HG02610 (cell line): ENCODE data around the gene KCNN1.
A peak's percentile ranks its signal among the peaks of the same experiment; 100 is the strongest.

Experiments used
- ATAC-seq: cut with Tn5 transposase; IDR thresholded peaks from one replicate; pipeline ENCODE4 v1.9.1; 2021; ENCODE audit warnings: mild to moderate bottlenecking, moderate library complexity; ENCODE audit not compliant: unreplicated experiment

The KCNN1 gene

DNA sequence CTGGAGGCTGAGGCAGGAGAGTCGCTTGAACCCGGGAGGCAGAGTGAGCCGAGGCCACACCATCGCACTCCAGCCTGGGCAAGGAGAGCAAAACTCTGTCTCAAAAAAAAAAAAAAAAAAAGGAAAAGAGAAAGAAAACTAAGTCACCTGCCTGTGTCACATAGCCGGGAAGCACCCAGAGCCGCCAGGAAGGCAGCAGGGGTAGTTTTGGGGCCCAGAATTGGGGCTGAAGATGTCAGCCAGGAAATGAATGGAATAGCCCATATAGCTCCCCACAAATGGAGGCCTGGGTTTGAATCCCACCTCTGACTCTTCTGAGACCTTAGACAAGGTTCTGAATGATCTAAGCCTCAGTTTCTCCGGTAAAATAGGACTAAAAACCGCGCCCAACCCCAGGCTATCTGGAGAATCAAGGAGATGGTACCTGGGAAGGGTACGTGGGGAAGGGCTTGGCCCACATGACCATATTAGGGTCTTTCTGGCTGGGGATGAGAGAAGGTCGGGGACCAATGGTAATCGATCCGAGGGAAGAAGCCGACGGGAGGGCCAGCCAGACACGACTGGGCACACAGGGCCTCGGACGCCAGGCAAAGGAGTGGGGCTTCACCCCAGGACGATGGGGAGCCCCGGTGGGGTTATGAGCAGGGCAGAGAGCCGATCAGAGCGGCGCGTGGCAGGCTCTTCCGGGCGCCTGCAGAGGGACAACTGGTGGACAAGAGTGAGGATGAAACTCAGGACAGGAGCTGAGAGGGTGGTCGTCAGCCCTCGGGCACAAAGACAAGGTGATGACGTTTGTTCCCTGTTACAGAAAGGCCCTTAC, 19.7 kb upstream of the KCNN1 start:
- ATAC-seq, result peak; percentile 17

DNA sequence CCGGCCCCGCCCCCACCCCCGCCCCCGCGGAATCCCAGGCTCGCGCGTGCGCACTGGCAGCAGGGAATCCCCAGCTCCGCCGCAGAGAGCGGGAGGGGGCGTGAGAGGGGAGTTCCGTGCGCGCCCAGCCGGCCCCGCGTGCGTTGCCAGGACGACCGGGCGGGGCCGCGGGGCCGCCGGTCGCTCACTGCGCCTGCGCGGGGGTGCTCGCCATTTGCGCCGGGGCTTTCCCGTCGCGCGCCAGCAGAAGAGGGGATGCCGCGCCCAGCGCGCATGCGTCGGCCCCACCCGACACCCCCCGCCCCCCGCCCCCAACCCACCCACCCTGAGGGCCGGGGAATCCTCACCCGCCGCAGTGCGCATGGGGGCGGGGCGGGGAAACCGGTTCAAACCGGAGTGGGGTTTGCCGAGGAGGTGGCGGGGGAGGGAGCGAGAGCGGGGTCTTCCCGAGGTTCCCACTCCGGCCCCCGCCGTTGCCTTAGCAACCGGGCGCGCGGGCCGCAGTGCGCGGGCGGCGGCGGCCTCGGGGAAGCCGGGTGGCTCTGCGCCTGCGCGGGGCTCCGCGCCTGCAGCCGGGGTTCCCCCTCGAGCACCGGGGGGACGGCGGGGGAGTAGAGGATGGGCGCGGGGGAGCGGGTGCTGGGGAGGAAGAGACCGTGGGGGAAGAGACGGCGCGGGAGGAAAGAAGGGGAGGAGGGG, 18.9 kb upstream of the KCNN1 start:
- peak; percentile 38 for ATAC-seq

DNA sequence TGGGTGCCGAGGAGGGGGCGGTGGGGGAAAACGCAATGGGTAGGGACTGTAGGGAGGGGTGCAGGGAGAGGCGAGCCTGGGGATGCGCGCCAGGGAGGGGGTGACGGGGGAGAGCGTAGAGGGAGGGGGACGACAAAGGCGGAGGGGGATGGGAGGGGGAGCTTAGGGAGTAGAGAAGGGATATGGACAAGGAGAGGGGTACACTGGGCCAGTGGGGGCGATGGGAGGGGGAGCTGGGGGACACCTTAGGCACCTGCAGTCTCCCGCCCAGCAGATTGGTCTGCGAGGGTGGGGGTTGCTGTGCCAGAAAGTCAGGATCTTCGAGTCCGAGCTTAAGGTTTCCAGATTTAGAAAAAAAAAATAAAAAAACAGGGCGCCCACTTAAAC, 18.4 kb upstream of the KCNN1 start:
- ATAC-seq, result no peak

DNA sequence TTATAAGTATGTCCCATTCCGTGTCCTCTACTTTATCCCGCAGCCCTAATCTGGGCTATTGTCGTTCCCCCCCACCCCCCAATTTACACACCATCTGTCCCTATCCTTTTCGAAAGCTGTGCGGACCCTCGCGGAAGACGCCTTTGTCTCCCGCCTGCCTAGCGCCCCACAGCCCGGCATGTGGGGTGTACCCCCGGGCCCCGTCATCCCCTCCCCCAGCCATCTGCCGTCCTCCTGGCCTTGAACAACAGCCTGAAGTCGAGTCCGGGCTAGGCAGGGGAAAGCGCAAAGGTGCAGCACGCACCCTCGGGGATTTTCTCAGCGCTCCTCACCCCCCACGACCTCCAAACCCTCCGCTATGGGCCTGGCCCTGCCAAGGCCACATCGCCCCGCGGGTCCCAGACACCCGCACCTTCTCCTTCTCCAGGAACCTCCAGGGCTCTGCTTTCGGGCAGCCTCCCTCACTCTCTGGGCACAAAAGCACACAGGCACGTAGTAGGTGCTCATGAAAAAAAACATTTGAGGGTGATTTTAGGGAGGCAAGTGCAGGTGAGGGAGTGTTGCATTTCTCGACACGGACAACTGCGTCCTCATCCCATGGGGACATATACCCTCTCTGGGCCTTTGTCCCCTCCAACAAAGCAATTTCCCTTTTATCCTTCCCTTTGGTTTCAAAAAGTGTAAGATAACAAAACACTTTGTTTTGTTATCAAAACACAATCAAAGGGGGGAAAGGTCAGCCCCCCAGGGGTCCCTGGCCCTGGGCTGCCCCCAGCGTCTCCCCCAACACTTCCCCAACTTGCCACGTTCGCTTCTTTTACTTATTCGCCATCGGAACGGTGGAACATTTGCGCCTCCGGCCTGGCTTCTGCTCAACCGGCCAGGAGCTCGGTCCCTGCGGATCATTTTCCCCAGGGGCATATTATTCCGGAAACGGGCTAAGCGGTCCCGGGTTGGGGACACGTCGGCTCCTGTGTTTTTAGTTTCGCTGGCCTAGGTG, 17.7 kb upstream of the KCNN1 start:
- no peak for ATAC-seq

DNA sequence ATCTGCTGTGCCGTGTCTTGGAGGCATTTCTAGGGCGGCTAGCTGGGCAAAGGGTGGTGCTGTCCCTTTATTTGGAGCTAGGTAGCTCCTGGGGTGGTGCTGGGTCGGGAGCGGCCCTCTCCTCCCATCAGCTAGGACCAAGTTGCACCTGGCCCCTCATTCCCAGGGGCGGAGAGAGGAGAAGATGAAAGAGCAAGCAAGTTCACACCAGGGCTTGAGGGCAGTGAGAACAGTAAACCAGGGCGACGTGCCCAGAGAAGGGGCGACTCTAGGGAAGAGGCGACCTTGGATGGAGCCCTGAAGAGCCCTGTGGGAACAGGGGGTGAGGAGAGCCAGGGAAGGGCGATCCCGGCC, 17.0 kb upstream of the KCNN1 start:
- no peak for ATAC-seq

DNA sequence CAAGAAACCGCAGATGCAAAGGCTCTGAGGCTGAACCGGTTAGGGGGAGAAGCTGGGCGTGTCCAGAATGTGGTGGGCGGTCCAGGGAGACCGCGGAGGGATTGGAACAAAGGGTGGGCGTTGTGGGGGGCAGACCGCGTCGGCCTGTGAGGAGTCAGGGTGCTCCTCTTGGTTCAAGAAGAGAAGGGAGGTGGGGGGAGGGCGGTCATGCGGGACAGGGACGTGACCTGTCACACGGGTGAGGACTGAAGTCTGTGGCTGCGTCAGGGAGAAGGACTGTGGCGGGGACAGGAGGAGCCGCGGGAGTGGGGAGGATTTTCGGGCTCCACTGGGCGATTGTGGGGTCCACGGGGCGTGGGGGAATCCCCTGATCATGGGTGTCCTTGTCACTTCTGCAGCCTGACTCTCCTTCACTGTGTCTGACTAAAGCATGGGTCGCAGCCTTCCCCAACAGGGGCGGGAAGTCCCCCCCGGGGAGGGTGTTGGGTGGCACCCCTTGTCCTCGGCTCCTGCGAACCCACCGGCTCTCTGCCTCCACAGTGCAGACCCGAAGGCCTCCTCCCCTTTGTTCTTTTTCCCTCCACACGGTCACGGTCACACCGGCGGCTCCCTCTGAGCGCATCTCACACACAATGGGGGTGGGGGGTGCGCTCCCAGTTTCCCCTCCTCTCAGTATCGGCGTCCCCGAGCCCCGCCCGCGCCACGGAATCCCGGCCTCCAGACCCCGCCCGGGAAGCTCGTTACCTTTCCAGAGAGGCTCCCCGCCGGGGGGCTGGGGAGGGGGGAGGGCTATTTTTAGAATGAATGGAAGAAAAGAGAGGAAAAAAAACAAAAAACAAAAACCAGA, 16.4 kb upstream of the KCNN1 start:
- ATAC-seq, result no peak

DNA sequence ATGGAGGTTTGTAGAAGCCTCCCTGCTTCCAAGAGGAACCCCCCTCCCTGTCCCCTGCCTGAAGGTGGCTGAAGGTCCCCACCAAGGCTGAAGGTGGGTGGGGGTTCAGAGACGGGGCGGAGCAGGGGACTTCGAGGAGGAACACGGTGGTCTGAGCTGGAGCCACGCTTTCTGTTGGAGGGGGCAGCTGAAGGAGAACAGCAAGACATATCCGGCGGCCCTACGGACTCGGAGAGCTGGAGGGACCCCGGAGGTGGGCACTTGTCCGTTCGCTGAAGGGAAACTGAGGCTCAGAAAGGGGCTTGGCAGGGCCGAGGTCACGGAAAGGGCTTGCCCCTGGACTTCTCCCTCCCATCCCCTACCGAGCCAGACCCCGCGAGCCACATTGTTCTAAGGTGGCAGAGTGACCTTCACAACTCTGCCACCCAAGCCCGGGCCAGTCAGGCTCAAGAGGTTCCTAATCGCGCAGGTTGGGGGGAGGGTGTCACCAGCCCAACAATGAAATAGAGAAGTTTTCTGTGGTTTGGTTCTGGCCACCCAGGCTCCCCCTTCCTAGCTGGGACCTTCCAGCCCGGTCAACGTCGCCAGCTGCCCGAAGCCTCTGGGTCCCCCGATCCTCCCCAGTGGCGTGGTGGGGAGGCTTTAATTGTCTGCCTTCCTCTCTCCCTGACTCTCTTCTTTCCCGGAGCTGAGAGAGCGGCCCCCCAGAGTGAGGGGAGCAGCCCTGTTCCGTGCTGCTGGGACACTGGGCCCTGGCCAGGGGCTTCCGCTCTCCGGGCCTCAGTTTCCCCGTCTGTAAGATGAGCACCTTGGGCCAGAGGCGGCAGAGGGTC, 15.5 kb upstream of the KCNN1 start:
- ATAC-seq, result no peak

DNA sequence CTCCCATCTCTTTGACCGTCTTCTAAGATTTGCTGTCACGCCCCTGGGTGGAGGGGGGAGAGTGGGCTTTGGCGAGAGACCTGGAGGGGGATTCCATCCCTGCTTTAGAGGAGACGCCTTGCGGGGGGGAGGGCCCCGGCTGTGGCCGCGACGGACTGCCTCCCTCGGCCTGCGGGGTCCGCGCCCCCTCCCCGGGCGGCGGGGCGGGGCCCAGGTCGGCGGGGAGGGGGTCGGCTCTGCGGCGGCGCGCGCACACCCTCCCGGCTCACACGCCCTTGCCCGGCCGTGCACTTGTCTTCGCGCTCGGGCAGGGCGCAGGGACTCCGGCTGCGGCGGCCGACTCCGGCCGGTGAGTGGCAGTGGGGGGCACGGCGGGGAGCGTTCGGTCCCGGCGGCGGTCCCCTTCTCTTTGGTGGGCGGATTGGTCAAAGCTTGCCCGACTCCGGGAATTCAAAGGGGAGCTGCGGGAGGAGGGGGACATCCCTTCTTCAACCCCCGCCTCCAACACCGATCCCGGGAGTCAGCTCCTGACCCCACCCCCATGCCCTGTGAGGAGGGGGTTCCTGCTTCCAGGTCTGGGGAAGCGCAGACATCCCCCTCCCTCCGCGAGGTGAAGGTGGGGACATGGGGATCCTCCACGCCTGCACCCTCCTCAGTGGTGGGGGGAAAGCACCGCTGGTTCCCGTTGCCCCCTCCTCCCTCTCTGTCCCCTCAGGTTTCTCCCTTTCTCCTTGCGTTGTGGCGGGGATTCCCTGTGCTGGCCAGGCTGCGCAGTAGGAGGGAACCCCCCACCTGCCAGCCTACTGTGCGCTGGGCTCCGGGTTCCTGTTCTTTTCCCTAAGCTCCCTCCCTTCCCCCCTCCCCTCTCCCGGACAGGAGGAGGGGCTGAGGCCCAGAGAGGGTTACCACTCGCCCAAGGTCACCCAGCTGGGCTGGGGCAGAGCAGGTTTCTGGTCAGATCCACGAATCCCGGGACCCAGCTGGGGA, 14.6 kb upstream of the KCNN1 start:
- ATAC-seq, result no peak

DNA sequence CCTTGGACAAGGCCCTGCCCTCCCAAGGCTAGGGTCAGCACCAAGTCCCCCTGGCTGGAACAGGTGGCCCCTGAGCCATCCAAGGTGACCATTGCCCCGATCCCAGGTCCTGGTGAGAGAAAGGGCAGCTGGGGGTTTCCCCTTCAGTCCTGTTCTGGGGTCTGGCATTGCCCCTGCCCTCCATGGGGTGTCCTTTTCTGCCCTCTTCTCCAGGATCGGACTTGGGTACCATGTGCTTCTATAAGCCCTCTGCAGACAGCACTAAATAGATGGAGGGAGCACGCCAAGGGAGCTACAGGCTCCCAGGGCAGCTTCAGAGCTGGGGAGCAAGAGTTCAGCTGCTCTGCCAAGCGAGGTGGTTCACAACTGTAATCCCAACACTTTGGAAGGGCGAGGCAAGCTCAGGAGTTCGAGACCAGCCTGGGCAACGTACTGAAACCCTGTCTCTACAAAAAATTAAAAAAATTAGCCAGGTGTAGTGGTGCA, 13.5 kb upstream of the KCNN1 start:
- no peak for ATAC-seq

DNA sequence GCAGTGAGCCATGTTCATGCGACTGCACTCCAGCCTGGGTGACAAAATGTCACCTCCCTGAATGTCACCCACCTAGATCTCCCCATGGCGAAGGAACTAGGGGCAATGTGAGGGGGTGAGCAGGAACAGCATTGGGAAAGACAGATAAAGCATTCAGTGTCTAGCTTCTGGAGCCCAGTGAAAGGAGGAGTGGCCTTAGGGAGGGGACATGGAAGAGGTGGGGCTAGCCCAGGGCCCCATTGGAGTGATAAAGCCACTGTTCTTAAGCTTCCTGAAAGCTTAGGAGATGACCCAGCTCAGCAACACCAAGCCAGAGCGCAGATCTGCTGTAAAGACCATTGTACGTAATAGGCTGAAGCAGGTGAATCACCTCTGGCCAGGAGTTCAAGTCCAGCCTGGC, 13.0 kb upstream of the KCNN1 start:
- ATAC-seq, result no peak

DNA sequence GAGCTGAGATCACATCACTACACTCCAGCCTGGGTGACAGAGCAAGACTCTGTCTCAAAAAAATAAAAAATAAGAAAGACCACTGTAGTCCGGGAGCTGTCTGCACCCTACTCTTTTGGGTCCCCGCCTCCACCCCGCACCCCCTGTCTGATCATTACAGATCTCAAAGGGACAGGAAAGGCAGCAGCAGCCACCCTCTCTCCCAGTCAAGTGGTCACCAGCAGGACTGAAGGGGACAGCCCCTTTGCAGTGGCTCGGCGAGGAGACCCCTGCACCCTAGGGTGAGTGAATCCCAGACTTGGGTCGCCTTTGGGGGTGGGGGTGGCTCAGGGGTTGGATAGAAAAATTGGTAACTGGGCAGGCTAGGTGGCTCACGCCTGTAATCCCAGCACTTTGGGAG, 12.5 kb upstream of the KCNN1 start:
- no peak for ATAC-seq

DNA sequence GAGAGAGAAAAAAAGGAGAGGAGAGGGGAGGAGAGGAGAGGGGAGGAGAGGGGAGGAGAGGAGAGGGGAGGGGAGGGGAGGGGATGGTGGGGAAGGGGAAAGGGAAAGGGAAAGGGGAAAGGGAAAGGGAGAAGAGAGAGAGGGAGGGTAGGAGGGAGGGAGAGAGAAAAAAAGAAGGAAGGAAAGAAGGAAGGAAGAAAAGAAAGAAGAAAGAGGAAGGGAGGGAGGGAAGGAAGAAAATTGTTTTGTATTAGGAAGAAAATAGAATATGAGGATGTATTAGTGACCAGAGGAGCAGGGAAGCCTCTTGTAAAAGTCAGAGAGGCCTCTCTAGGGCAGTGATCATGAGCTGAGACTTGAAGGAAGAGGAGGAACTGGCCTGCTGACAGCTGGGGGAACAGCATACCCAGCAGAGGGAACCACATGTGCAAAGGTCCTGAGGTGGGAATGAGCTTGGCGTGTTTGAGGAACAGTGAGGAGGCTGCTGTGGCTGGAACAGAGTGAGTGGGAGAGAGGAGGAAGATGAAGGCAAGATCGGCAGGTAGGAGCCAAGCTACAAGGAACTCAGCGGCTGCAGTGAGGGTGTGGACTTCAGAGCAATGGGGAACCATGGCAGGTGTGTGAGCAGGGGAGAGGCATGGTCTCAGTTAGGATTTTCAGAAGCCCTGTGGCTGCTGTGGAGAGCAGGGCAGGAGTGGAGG, 9.6 kb upstream of the KCNN1 start:
- ATAC-seq, result no peak

DNA sequence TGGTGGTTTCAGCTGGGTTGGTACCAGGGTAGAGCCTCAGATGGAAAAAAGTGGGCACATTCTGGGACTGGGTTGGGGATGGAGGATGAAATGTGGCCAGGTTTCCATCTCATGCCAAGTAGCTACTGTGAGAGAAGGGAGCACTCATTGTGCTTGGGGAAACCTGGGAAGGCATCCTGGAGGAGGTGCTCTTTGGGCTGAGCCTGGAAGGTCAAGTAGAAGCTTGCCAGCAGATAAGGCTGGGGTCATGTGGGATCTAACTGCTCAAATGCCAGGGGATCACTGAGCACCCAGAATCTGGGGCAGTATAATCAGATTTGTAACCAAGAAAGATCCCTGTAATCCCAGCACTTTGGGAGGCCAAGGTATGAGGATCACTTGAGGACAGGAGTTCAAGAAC, 9.0 kb upstream of the KCNN1 start:
- ATAC-seq, result no peak

DNA sequence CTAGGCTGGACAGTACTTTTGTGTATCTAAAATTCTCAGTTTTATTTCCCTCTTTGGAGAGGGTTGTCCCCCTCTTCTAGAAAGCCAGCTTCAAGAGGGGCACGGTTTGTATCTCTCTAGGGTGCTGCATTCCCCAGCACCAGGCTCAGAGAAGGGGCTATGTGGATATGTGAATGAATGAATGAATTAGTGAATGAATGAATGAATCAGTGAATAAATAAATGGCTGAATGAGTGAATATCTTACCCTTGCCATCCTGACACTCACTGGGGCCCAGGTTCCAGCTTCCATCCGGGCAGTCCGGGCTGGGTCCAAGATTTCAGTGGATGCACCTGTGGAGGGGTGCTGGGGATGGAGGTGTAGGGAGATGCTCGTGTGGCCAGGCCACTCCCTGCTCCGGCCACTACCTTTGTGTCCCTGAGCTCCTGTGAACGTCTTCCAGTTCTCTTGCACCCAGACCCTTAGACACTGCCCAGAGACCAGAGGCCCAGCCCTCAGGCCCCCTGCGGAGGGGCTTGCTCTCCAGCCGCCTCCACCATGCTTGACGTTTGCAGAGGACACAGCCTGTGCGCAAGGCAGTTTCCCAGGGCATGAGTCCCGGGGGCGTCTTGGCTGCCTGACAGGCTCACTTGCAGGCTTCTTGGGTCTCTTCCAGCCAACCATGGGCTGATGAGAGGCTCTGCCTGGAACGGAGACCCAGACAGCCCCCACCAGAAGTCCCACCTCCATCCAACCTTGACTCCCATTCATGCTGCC, 2.8 kb upstream of the KCNN1 start:
- no peak for ATAC-seq

DNA sequence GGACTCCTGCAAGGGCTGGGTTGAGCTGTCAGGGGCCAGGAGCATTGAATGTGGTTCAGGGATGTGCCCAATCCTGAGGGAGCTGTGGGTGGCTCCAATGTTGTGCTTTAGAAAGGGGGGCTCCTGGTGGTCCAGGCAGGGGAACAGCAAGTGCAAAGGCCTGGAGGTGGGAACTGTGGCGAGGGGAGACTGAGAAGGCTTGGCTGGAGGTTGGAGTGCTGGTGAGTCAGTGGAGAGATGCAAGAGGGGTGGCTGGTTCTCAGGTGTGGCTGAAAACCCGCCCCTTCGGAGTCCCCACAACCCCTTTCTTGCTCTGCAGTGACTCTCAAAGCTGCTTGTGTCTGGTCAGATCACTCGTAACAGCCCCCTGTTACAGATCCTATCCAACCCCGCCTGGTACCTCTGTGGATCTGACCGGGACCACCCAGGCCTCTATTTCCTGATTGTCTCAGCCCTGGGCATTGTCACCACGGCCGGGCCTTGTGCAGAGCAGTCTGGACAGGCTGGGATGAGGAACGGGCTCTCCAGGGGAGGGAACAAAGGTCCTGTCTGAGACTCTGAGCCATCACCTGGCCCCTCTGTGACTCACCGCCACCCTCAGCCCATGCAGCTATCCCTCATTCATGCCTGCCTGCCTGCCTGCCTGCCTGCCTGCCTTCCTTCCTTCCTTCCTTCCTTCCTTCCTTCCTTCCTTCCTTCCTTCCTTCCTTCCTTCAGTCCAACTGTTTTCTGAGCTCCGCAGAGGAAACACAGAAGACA, 1.4 kb upstream of the KCNN1 start:
- no peak for ATAC-seq

DNA sequence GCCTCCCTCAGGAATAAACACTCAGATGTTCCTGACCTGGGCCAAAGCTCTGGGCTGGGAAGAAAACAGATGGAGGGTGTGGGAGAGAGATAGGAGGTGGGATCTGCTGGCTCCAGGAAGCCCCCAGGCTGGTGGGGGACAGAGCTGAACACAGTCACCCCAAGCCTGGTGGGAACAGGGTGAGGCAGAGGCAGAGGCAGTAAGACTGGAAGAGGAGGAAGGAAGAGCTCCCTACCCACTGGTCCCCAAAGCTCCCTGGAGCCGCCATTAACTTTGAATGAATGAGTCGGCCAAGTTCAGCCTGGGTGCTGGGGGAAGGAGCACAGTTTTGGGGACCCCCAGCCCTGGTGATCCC, 801 bp upstream of the KCNN1 start:
- ATAC-seq, result no peak
